Activated CD8-positive, alpha-beta memory T cell treated with anti-CD3 and anti-CD28 coated beads for 1 hour (primary cell): Measurements from ENCODE around the gene C14orf39.

Source experiments
- DNase-seq, 2 donors: peaks; one replicate each; pipeline ENCODE4 v3.0.0-alpha.2; 2020; ENCODE audit warnings: low read depth in 1 of 2; ENCODE audit errors: extremely low read depth in 1 of 2

Gene C14orf39, protein sequence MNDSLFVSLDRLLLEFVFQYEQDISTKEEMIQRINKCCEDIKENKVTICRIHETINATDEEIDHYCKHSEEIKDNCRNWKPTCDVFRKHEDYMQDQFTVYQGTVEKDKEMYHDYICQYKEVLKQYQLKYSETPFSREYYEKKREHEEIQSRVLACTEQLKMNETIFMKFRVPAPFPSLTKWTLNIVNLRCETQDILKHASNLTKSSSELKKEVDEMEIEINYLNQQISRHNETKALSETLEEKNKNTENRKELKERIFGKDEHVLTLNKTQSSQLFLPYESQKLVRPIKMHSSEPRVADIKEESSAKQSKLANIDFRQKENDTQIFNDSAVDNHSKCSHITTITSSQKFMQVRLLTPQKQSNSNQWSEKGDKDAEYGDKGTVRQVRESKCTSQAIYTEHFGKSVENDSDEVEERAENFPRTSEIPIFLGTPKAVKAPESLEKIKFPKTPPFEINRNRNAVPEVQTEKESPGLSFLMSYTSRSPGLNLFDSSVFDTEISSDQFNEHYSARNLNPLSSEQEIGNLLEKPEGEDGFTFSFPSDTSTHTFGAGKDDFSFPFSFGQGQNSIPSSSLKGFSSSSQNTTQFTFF

DNA sequence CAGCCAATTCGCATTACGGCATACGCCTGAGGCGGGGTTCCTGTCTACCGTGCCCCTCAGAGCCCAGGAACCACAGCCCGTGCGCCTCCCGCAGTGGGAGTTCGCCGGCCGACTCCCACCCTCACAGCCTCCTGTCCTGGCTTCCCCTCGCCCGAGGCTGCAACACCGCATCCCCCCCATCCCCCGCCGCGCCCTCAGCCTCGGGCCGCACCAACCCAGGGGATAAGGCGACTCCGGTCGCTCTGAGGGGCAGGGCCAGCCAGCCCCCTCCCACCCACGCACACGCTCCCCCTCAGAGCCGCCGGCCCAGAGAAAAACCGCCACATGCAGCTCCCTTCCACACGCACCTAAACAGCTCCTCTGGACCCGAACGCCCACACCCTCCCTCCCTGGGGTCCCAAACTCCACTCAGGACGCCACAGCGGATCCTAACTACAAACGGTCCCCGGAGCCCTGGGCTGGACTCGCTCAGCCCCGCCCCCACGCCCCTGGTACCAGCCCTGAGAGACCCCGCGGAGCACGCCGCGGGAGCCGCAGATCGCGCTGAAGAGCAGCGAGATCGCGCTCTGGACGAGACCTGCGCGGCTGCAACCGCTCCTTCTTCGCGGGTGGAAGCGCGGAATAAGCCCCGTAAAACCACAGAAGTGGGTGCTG lies at the start of gene C14orf39:
TSS of gene C14orf39 (minus strand) at position 466 of the 654 bp plus-strand sequence. CDS start 985 bp downstream, outside the sequence.
- DNase-seq: no peak

DNA sequence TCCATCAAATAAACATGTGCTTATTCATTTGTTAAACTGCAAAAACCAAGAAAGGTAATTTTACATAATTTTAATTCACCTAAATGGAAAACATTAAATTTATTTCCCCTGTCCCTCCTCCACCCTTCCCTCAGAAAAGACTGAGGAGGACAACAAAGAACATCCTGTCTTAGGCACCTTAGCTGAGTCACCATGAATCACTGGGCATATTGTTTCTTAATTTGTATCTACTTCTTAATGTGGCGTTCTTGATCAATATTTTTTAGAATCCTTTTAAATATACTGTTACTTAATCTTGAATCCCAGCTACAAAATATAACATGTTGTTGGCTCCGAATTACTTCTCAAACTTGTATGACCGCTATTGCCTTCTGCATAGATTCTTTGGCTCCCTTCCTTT lies 46.6 kb upstream of the C14orf39 start:
- no peak for DNase-seq

DNA sequence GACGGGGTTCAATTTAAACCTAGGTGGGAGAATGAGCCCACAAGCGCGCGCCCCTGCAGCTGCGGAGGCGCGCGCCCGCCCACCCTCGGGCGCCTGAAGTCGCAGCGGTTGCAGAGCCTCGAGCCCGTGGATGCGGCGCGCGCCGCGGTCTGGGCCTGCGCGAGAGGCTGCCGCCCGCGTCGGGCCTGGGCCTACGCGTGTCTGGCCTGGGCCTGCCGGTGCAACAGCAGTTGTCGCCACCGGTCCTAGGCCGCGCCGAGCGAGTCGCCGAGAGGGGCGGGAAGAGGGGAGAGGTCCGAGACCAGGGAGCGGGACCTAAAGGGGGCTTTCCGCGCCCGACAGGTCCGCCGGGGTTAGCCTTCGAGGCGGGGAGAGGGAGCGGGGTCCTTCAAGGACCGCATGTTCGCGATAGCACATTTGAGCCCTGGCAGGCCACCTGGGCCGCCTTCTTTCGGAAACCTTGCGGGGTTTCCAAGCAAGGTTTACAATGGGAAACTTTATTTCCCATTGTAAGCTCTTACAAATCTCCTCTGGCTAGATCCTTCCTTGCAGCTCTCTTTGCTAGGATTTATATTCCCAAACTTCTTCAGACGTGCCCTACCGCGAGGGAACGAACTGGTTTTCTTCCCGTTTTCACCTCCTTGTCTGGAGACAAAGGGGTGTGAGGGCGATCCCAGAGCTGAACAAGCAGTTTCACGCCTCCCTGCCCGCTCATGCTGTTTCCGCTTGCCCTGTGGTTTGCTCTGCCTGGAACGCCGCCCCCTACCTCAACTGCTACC lies 29.8 kb upstream of the C14orf39 start:
- no peak for DNase-seq

DNA sequence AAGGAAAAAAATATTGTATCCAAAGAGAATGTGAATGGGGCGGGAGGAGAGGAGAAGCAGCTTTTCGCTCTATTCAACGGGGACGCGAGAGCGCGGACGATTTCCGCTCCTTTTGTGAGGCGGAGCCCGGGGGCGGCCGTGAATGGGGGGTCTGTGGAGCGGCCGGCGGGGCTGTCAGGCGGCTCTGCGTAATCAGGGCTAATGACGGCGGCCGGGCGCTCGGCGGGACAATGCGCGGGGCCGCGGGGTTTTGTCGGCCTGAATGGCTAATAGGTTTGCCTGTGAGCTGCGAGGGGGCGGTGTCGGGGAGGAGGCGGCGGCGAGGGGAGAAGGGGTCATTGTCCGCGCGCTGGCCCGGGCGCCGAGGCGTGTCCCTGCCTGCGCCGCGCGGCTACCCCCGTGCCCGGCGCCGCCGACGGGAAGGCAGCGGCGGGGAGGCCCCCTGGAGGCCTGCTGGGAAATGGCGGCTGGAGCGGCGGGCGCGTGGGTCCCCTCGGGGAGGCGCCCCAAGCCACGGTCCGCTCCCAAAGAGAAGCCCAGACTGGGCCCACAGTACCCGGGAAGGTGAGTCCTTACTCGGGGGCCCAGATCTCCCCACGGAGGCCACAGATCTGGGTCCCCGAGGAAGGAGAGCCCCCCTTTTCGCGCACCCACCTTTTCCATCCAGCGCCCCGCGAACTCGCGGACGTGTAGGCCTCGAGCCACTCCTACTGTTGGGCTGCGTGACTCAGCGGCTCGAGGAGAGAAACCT lies 29.1 kb upstream of the C14orf39 start:
- no peak for DNase-seq

DNA sequence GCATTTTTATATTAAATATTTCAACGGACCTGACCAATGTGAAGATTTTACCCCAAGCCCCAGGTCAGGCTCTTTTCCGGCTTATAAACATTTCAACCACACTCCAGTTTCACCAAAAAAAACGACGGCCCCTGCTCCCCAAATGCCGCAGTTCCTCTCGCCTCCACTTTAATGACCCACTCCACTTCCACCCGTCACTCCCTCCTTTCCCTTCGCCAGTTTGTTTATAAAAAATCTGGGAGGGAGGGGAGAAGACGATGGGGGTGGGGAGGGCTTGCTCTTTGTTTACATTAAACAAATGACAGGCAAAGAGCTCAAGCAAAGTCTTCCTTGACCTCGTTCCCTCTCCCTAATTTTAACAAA lies 28.5 kb upstream of the C14orf39 start:
- no peak for DNase-seq

DNA sequence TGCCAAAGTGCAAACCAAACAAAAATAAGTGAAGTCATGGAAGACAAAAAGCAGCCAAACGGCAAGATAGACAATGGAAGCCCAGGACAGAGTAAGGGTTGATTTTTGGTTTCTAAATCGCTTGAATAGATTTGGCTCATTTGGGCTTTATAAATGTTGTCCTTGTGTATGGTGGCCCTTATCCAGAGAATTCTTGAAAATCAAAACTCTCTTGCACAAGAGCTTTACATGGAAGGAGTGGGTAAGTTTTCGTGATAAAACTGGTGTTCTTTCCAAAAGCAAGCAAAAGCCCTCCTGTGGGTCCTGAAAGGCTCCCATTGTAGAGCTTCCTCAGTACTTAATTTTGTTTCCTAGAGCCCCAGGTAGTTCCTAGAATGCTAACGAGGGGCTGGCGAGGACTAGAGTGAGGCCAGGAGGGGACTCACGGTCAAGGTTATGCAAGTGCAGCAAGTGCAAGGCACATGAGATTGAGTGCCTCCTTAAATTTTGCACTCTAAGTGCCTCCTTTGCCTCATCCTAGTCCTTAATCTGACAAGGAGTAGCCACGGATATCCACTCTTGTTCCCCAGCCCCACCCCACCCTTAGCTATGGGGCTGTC lies 27.2 kb upstream of the C14orf39 start:
- no peak for DNase-seq

DNA sequence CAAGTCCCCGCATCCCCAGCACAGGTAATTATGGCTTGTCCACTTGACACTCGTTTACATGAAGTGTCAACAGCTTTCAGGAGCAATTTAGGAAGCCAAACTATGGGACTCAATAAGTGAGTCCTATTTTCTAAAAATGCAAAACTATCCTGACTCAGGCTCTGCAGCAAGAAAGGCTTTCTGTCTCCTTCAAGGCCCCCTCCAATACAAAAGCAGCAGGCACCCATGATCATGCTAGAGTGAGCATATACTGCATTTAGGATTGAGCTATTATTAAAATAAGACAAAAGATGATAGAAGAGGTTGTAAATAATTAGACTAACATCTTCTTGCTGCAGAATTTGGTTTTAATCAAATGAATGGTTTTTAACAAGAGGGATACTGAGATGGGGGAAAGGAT lies 26.3 kb upstream of the C14orf39 start:
- DNase-seq: no peak

DNA sequence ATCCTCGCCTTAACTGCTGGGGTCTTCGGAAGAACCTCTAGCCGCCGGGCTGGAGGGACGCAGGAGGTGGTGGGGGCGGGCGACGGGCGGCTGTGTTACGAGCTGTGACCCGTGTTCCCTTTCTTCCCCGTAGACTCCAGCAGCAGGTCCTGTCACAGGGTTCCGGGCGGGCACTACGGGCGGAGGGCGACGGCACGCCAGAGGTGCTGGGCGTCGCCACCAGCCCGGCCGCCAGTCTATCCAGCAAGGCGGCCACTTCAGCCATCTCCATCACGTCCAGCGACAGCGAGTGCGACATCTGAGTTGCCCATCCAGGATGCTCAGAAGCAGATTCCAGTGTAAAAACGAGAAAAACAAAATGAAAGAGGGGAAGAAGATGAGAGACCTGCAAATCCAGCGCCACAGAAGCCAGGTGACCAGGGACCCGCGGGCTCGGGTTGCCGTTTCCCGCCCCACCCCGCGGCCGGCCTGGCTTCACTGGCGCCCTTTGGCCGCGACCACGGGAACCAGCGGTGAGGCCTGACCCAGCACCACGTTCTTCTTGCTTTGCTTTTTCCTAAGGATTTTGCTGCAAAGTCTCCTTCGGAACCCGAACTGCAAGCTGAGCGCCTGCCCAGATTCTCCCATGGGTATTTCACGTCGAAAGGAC lies 25.2 kb upstream of the C14orf39 start:
- DNase-seq: no peak

DNA sequence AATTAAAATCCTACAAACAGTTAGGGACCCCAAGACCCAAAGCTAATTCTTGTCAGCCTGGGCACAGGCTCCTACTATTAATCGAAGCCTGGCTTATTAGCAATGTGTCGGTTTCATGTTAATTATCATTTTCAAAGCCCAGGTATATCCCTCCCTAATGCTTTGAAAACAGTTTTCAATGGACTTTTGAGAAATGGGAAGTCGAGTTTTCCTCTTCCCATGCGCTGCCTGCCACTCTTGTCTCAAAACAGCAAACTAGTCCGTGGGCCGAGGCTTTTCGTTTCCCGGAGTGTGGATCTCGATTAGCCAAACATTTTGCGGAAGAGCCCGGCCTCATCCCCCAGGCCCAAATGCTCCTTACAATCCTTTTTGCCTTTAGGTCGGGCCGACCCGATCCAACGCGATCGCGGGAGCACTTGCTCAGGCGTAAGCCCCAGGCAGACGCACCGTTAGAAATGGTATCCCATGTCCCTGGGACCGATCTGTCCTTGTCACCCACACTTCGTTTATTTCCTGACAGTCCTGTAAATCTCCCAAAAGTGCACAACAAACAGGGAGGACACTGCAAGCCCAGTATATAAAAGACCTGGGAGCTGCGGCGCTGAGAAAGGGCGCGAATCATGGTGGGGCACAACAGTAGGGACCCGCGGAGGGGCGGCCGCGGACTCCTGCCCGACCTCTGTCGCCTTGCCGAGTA lies 24.5 kb upstream of the C14orf39 start:
- DNase-seq: no peak

DNA sequence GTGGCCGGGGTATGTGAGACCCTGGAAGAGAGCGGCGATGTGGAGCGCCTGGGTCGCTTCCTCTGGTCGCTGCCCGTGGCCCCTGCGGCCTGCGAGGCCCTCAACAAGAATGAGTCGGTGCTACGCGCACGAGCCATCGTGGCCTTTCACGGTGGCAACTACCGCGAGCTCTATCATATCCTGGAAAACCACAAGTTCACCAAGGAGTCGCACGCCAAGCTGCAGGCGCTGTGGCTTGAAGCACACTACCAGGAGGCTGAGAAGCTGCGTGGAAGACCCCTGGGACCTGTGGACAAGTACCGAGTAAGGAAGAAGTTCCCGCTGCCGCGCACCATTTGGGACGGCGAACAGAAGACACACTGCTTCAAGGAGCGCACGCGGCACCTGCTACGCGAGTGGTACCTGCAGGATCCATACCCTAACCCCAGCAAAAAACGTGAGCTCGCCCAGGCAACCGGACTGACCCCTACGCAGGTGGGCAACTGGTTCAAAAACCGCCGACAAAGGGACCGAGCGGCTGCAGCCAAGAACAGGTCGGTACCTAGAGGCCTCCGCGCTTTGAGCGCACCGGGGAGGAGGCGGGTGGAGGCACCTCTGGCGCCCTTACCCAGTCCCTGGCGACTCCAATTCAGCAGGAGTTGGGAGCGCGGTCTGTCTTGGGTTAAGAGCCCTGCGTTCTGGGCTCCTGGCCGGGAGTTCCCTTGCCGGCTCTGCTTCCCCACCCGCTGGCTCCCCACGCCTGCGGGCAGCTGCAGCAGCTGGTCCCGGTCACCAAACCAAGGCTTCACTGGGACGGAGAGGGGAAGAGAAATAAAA lies 23.8 kb upstream of the C14orf39 start:
- DNase-seq: no peak

DNA sequence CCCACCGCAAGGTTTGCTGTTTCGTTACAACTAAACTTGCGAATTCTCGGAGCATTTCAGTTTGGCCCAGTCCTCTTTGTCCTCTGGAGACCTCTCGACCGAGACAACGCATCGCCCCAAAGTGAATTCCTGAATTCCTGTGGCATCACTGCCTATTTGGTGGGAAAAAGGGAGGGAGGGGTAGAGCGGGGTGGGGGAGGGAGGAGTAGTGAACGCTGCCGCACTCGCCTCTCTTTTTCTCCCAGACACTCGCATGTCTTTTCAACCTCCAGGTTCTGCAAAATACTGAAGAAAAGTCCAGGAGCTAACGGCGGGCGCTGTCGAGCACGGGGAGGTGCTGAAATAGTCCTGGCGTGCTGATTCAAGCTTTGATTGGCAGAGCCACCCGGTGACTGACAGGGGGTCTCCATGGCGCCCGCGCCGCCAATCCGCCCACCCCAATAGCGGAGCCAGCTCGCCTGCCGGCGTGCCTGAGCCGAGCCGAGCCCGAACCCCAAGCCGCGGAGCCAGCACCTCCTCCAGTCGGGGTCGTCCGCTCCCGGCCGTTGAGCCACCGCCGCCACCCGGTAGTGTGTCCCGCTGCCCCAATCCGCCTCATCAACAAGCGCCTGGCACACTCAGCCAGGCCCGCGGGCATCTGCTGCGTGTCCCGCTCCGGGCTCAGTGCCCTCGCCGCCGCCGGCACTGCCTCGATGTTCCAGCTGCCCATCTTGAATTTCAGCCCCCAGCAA lies 23.0 kb upstream of the C14orf39 start, which contains the start of gene SIX6:
TSS of gene SIX6 (plus strand) at position 440 of the 731 bp plus-strand sequence. CDS start at position 693, 253 bp downstream.
- DNase-seq: no peak

DNA sequence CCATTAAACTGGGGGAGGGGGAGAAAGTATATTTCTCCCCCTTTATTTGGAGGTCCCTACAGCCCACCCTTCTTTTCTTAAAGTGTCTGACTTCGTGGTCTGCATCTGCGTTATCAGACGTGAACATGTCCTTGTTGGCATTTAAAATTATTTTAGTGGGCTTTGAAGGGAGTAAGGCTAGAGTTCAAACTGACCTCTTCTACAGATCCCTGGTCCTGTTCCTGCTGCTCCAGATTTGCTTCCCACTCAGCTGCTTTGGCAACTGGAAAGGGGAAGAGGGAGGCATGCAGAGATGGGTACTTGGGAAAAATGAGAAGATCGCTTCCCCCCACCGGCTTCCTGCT lies 22.5 kb upstream of the C14orf39 start:
- no peak for DNase-seq

DNA sequence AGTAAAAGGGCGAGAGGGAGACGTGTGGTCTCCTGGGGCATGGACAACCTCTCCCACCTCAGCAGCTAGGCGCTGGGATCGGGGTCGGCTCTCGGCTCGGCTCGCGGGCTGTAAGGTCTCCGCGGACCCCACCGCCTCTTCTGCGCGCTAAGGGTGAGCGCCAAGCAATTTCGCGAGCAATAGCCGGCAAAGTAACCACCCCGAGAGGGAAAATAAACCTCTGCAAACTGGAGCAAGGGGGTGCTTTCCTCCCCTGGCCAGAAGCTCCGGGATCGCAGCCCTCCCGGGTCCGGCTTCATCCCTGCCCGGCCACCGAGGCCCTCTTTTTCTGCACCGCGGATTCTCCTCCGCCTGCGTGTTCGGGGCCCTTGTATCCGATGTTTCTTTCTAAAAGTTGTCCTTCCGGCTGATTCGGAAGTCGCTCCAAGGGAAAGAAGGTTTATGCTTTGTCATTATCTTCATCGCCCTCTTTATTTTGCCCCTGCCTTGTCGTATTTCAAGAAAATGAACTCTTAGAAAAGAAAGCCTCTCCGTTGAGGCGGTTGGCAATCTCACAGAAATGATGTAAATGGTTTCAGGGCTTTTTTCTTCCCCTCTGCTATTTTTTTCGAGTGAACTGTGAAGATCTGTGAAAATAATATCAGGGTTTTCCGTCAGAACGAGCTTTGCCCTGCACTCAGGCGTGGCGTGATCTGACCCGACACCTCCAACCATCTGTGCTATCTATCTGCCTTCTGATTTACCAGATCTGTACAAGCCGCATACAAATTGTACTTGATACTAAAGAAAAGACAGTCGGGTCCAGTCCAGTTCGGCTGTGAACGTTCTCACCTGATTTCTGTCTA lies 21.3 kb upstream of the C14orf39 start:
- no peak for DNase-seq

DNA sequence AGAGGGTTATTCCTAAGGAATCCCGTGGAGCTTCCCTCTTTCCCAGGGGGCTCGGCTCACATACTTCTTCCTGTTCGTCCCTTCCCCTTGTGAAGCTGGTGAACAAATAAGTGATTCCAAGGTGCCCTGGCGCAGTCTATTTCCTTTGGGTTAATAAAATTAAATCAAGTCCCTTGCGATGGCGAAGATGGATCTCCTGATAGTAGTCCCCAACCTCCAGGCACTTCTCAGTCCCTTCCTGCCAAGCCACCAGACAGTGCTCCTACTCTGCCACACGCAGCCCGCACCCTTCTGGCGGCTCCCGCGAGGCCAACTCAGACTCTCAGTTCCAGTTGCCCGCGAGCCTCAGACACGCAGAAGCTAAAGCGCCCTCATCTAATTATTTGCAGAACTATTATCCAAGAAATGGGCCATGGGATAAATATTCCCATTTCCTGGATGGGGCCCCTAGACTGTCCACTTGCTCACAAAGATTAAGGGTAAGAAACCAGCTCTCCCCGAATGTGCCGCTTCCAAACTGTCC lies 20.7 kb upstream of the C14orf39 start:
- DNase-seq: no peak

DNA sequence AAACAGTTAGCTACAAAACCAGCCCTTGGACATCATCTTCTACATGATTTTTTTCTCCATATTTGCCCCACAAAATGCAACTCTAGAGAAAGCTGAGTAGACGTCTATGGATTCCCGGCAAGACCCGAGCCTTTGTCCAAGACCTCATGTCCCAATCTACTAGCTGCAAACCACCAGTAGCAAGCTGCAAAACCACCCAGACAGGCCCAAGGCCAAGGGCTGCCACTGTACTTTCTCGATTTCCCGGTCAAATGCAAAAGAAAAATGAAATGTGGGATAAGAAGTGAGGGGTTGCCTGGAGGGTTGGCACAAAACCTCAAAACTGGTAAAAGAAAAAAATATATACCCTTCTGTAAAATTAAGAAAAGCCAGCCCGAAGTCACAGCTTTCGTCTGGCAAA lies 20.1 kb upstream of the C14orf39 start:
- DNase-seq: no peak

DNA sequence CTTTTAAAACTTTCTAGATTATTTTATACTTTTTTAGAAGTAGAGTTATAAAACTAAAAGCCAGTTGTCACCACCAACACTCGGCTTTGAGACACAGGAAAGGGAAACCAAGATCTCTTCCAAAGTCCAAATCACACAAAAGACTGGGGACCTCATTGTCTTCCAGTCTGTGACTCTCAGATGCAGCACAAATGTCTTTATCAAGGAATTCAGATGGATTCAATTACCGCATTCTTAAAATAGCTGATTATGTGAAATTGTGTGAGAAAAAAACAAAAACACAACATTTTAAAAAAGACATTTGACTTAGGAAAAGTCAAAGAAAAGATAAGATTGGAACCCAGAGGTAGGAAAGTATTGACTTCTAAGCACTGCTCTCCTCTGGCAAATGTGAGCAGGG lies 19.6 kb upstream of the C14orf39 start:
- no peak for DNase-seq
